Muscle layer of duodenum (tissue), 2 donors: ENCODE measurements around the gene PTPRN2.
"Not testable (repeated sequence)": the region's sequence is repeated elsewhere in the genome, so short reads cannot be mapped to it uniquely, and the experiment has no call there.

Experiments
- H3K27ac ChIP-seq: one replicate; pipeline ENCODE4 v1.7.0; 2013; ENCODE audit warnings: mild to moderate bottlenecking, low read length
- H3K27me3 ChIP-seq: one replicate; pipeline ENCODE4 v1.7.0; 2013; ENCODE audit warnings: low read depth, mild to moderate bottlenecking, control low read depth, low read length
- H3K36me3 ChIP-seq, 2 donors: one replicate each; pipeline ENCODE4 v1.7.0; 2013; ENCODE audit warnings: low read length in 2 of 2, control low read depth in 1 of 2, mild to moderate bottlenecking in 1 of 2; ENCODE audit not compliant: insufficient read depth in 2 of 2, control insufficient read depth in 1 of 2
- H3K4me1 ChIP-seq, 2 donors: one replicate each; pipeline ENCODE4 v1.7.0; 2013; ENCODE audit warnings: low read length in 2 of 2, mild to moderate bottlenecking in 2 of 2, control low read depth in 1 of 2, moderate library complexity in 1 of 2; ENCODE audit not compliant: insufficient read depth in 2 of 2, control insufficient read depth in 1 of 2
- H3K4me3 ChIP-seq, 2 donors: one replicate each; pipeline ENCODE4 v1.7.0; 2013; ENCODE audit warnings: low read length in 2 of 2, low read depth in 1 of 2, mild to moderate bottlenecking in 1 of 2
- H3K9me3 ChIP-seq, 2 donors: one replicate each; pipeline ENCODE4 v1.7.0; 2013; ENCODE audit warnings: low read length in 2 of 2, control low read depth in 1 of 2, mild to moderate bottlenecking in 1 of 2; ENCODE audit not compliant: control insufficient read depth in 1 of 2
- donor health status: healthy.

Gene PTPRN2

DNA sequence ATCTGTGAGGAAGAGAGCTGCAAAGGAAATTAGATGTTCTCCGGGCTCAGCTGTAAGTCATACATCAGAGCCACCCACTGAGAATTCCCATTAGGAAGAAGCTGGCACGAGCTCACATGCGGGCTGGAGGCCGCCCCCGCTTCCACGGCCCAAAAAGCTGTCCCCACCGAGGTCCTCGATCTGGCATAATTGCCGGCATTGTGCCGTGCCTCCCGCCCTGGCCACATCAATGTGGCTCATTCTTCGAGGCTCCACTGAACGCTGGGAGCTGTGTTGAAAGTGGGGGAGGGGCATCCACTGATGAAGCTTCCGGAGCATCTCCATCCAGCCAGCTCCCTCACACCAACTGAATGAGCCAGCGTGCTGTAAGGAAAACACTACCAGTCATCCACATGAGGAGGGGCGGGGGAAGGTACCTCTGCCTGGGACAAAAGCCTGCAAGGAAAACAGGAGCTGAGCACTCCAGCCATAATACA, 173.1 kb downstream of the PTPRN2 start:
- H3K4me1 ChIP-seq, result no peaks in the 10 kb centered on the region
- H3K27ac ChIP-seq, result no peak overlapping the region

GRCh38 chr7:158414002-158414401, 173.6 kb downstream of the PTPRN2 start:
- Histone ChIP-seq H3K4me1 (no peaks in the 10 kb centered on the region), H3K4me3 (no peak overlapping the region), H3K36me3 (no peaks in the 10 kb centered on the region), H3K27me3 (no peaks in the 10 kb centered on the region), H3K27ac (no peak overlapping the region), H3K9me3 (no peaks in the 10 kb centered on the region)

More for the DNA sequence above, 173.1 kb downstream of the PTPRN2 start:
- Histone ChIP-seq H3K4me3 (no peak overlapping the region), H3K27me3 (no peaks in the 10 kb centered on the region), H3K9me3 (no peaks in the 10 kb centered on the region), H3K36me3 (no peaks in the 10 kb centered on the region)

DNA sequence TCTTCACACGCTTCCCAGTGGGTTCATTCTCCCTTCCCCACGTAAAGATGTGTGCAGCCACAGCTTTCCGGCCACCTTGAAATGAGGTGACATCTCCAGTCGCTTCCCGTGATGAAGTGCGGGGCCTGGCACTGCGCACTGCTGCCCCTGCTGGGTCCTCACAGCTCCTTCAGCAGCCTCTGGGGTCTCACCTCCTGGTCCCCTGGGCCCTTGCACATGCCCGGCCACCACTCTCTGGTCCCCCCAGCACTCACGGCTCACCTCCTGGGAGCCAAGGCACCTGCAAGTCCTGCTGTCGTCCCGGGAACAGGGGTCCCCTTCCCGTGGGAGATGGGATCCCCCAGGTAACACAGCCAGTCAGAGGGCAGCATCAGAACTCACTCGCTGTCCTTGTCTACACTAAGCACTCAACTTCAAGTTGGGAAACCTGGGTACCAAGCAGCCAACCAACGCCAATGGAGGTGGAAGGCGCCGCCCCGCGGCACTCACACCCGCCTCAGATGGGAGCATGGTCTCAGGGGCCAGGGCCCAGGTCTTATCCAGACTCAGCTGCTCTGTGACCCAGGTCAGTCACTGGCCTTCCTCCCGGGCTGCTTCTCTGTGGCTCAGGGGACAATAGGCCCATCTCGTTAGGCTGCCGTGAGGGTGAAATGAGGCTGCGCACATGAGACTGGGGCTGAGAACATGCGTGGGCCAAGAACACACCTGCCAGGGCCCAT, 176.2 kb downstream of the PTPRN2 start:
- no peak overlapping the region for H3K4me3 ChIP-seq
- H3K27me3 ChIP-seq, result no peaks in the 10 kb centered on the region
- no peaks in the 10 kb centered on the region for H3K36me3 ChIP-seq
- no peak overlapping the region for H3K27ac ChIP-seq
- H3K9me3 ChIP-seq, result no peaks in the 10 kb centered on the region
- H3K4me1 ChIP-seq, result no peaks in the 10 kb centered on the region

GRCh38 chr7:158410720-158411119, 176.9 kb downstream of the PTPRN2 start:
- Histone ChIP-seq H3K4me1 (no peaks in the 10 kb centered on the region), H3K27ac (no peak overlapping the region), H3K27me3 (no peaks in the 10 kb centered on the region), H3K9me3 (no peaks in the 10 kb centered on the region), H3K4me3 (no peak overlapping the region), H3K36me3 (no peaks in the 10 kb centered on the region)

- no peak overlapping the region for H3K4me3 ChIP-seq
- H3K9me3 ChIP-seq, result no peaks in the 10 kb centered on the region
- no peaks in the 10 kb centered on the region for H3K4me1 ChIP-seq
- H3K27ac ChIP-seq, result no peak overlapping the region
- no peaks in the 10 kb centered on the region for H3K27me3 ChIP-seq
- no peaks in the 10 kb centered on the region for H3K36me3 ChIP-seq
Measured at GRCh38 chr7:158409816-158410330, 177.8 kb downstream of the PTPRN2 start.

DNA sequence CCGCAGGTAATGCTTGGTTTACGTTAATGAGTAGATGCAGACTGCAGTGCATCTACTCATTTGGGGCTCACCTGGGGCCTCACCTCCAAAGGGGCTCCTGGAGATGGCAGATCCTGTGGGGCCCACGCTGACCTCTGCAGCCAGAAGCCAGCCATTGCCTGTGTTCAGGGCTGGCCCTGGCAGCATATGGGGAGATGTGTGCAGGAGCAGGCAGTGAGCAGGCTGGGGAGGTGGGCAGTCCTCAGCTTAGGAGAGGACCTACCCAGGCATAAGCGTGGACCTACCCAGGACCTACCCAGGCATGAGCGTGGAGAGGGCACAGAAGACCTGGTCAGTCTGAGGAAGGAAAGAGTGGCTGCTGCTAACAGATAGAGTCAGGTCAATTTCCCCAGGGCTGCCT, 178.5 kb downstream of the PTPRN2 start:
- Histone ChIP-seq H3K4me1 (no peaks in the 10 kb centered on the region), H3K27me3 (no peaks in the 10 kb centered on the region), H3K27ac (no peak overlapping the region), H3K36me3 (no peaks in the 10 kb centered on the region), H3K4me3 (no peak overlapping the region), H3K9me3 (no peaks in the 10 kb centered on the region)

- Histone ChIP-seq H3K27ac (no peak overlapping the region), H3K4me1 (no peaks in the 10 kb centered on the region), H3K27me3 (no peaks in the 10 kb centered on the region), H3K36me3 (no peaks in the 10 kb centered on the region), H3K4me3 (no peak overlapping the region), H3K9me3 (no peaks in the 10 kb centered on the region)
Measured at GRCh38 chr7:158408318-158408920, 179.2 kb downstream of the PTPRN2 start.

DNA sequence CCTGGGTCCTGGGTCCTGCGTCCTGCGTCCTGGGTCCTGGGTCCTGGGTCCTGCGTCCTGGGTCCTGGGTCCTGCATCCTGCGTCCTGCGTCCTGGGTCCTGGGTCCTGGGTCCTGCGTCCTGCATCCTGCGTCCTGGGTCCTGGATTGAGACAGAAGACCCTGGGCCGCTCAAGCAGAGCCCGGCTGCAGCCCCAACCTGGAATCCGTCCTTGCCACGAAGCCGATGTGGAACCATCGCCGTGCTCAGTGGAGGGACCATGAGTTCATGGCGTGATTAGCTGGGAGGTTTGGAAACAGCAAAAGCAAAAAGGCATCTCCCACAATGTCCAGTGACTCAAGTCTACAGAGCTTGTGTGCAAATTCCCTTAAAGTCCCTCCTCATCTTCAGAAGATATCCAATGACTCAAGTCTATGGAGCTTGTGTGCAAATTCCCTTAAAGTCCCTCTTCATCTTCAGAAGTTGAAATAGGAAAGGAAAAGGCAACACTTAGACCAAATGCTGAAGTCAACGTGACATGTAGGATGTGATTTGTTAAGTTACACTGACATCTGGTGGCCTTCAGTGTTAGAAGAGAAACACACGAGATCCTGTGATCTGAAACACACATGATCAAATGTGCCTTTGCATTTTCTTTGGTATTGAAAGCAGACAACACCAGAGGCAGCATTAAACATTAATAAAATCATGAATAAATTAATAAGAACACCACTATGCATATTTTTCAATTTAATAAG, 179.9 kb downstream of the PTPRN2 start:
- no peaks in the 10 kb centered on the region for H3K4me1 ChIP-seq
- H3K27ac ChIP-seq, result no peak overlapping the region
- no peak overlapping the region for H3K4me3 ChIP-seq
- no peaks in the 10 kb centered on the region for H3K9me3 ChIP-seq
- H3K36me3 ChIP-seq, result no peaks in the 10 kb centered on the region
- H3K27me3 ChIP-seq, result no peaks in the 10 kb centered on the region

GRCh38 chr7:158406801-158407200, 180.8 kb downstream of the PTPRN2 start:
- Histone ChIP-seq H3K4me1 (no peaks in the 10 kb centered on the region), H3K4me3 (no peak overlapping the region), H3K27ac (no peak overlapping the region), H3K36me3 (no peaks in the 10 kb centered on the region), H3K27me3 (no peaks in the 10 kb centered on the region), H3K9me3 (no peaks in the 10 kb centered on the region)

DNA sequence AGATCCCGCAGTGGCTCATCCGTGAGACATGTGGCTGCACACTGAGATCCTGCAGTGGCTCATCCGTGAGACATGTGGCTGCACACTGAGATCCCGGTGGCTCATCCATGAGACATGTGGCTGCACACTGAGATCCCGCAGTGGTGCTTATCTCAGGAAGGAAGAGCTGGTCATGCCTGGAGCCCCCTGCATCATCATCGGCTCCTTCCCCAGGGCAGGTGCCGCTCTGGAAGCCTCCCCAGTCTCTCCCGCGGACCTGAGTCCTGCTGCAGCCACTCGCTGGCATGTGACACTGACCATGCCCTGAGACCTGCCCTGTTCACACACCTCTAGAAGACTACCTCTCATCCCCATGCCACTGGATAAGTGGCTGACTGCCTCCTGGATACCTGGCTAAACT, 181.3 kb downstream of the PTPRN2 start:
- H3K36me3 ChIP-seq, result no peaks in the 10 kb centered on the region
- H3K4me1 ChIP-seq, result no peaks in the 10 kb centered on the region
- H3K27me3 ChIP-seq, result no peaks in the 10 kb centered on the region
- no peaks in the 10 kb centered on the region for H3K9me3 ChIP-seq
- H3K27ac ChIP-seq, result no peak overlapping the region
- no peak overlapping the region for H3K4me3 ChIP-seq

- H3K27me3 ChIP-seq, H3K4me3 ChIP-seq: not testable (repeated sequence)
Measured at GRCh38 chr7:158405771-158406170, 181.9 kb downstream of the PTPRN2 start.

More at GRCh38 chr7:158405771-158406170, 181.9 kb downstream of the PTPRN2 start:
- not testable (repeated sequence) for H3K9me3 ChIP-seq, H3K27ac ChIP-seq, H3K36me3 ChIP-seq, H3K4me1 ChIP-seq
